SU-DHL-6 (cell line): Measurements from ENCODE around the gene VENTX.

Experiments
- EZH2phosphoT487 ChIP-seq: fragments of 200-600 bp; sonication (generic), shearing (Covaris generic); conservative IDR thresholded peaks from 2 replicates; pipeline ENCODE4 v1.6.1; 2018; ENCODE audit warnings: mild to moderate bottlenecking, antibody characterized with exemption, low read length, moderate library complexity, mixed read lengths
- TF ChIP-seq, protein P1 (sequence below): fragments of 200-600 bp; sonication (generic); IDR thresholded peaks from one replicate; pipeline ENCODE4 v1.5.1; 2017; ENCODE audit warnings: antibody characterized with exemption, mild to moderate bottlenecking, low read length, moderate library complexity; ENCODE audit not compliant: insufficient read depth, poor library complexity, severe bottlenecking

GRCh38 chr10:133277277-133277992 lies 39.8 kb downstream of the VENTX start:
- no peak for TF ChIP-seq EZH2phosphoT487
- TF ChIP-seq, protein P1, sequence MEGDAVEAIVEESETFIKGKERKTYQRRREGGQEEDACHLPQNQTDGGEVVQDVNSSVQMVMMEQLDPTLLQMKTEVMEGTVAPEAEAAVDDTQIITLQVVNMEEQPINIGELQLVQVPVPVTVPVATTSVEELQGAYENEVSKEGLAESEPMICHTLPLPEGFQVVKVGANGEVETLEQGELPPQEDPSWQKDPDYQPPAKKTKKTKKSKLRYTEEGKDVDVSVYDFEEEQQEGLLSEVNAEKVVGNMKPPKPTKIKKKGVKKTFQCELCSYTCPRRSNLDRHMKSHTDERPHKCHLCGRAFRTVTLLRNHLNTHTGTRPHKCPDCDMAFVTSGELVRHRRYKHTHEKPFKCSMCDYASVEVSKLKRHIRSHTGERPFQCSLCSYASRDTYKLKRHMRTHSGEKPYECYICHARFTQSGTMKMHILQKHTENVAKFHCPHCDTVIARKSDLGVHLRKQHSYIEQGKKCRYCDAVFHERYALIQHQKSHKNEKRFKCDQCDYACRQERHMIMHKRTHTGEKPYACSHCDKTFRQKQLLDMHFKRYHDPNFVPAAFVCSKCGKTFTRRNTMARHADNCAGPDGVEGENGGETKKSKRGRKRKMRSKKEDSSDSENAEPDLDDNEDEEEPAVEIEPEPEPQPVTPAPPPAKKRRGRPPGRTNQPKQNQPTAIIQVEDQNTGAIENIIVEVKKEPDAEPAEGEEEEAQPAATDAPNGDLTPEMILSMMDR = no peak
